Inflammatory macrophage treated with lipopolysaccharide for 1 hour (primary cell): ENCODE data around the gene CDC14A.
"Not testable (repeated sequence)": the region's sequence is repeated elsewhere in the genome, so short reads cannot be mapped to it uniquely, and the experiment has no call there.

Source experiments
- DNase-seq, 2 donors: peaks; one replicate each; pipeline ENCODE4 v3.0.0-alpha.2; 2020 to 2022

CDC14A gene

GRCh38 chr1:100352267-100353070 lies at the start of gene CDC14A:
CDC14A (plus strand) TSS chr1:100352506; CDS start chr1:100352955, 449 bp downstream.
- DNase-seq: peak; percentile 83 to 93

DNA sequence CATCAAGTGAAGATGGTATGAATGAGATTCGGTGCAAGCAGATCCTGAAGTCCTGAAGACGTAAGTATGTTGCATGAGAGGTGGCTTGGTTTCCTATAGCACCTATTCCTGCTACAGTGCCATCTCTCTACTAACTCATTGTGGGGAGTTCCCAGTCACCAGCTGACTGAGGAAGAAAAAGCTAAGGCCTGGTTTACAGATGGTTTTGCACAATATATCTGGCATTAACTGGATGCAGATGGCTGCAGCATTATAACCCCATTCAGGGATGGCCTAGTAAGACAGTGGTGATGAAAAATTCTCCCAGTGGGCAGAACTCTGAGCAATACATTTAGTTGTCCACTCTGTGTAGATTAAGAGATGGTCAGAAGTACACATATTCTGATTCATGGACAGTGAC lies 49.6 kb upstream of the CDC14A start:
- DNase-seq: no peak

GRCh38 chr1:100304227-100304626 lies 48.1 kb upstream of the CDC14A start:
- DNase-seq: no peak

- DNase-seq: no peak
Measured at GRCh38 chr1:100304921-100305320, 47.4 kb upstream of the CDC14A start.

- DNase-seq: no peak
Measured at GRCh38 chr1:100305954-100306353, 46.4 kb upstream of the CDC14A start.

- DNase-seq: peak in 1 of 2 donors; percentile 2
Measured at GRCh38 chr1:100306735-100307313, 45.5 kb upstream of the CDC14A start.

- DNase-seq: peak; percentile 33 to 48
Measured at GRCh38 chr1:100308777-100309176, 43.5 kb upstream of the CDC14A start.

DNA sequence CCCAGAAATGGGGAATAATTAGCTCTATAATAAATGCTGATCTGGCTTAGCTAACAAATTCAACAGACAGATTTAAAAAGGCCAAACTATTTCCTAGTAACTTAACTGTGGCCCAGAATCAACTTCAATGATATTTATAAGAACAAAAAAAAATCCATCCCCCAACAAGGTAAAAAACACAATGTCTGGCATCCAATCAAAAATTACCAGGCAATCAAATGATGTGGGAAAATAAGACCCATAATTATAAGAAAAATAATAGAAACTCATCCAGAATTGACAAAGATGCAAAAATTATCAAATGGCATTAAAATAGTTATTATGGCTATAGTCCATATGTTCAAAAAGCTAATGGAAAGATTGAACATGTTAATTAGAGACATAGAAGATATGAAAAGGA lies 42.4 kb upstream of the CDC14A start:
- DNase-seq: no peak

DNA sequence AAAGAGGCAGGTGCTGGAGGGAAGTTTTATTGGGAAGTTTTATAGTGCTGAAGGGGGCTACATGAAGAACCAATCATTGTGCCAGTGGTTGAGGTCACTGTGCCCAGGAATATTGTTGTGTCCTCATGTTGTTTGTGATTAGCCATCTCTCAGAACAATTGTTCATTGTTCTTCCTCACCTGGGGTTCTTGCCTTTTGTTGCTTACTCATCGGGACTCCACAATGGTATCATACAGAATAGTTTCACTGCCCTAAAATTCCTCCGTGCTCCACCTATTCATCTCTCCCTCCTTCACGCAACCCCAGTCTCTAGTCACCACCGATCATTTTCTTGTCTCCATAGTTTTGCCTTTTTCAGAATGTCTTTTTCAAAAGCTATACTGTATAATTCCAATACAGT lies 38.9 kb upstream of the CDC14A start:
- no peak for DNase-seq

GRCh38 chr1:100316622-100317021 lies 35.7 kb upstream of the CDC14A start:
- DNase-seq: no peak

GRCh38 chr1:100320311-100321099 lies 31.8 kb upstream of the CDC14A start:
- no peak for DNase-seq

GRCh38 chr1:100321100-100321493 lies 31.2 kb upstream of the CDC14A start:
- no peak for DNase-seq

- no peak for DNase-seq
Measured at GRCh38 chr1:100321506-100321905, 30.8 kb upstream of the CDC14A start.

- no peak for DNase-seq
Measured at GRCh38 chr1:100322436-100323211, 29.7 kb upstream of the CDC14A start.

GRCh38 chr1:100323419-100324106 lies 28.7 kb upstream of the CDC14A start:
- no peak for DNase-seq

DNA sequence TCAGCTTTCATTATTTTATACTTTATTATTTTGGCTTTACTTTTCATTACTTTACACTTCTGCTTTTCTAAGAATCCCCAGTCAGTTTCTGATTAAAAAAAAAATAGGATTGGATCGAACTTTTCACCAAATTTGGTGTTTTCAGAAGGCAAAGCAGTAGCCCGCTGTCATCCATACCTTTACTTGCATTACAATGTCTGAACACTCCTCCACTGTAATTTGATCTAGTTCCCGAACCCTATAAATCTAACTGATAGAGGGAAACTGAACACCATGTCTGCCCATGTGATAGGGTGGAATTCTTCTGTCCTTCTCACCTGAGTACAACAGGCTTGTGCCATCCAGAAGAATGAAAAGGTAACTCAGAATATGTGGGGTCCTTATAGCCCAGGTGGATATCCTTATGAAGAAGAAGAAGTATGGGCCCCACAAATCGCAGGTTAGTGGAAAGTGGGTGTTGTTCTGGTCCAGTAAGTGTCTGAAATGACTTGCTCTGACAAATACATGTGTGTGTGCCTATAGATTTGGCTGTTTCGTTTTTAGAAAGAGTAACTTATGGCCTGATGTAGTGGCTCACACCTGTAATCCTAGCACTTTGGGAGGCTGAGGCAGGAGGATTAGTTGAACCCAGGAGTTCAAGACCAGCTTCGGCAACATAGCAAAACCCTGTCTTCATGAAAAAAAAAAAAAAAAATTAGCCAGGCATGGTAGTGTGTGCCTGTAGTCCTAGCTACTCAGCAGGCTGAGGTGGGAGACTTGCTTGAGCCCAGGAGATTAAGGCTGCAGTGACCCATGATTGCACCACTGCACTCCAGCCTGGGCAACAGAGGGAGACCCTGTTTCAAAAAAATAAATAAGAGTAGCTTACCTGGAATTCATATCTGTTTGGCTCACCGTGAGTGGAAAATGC lies 26.6 kb upstream of the CDC14A start:
- no peak for DNase-seq

GRCh38 chr1:100326325-100326670 lies 26.0 kb upstream of the CDC14A start:
- not testable (repeated sequence) for DNase-seq

DNA sequence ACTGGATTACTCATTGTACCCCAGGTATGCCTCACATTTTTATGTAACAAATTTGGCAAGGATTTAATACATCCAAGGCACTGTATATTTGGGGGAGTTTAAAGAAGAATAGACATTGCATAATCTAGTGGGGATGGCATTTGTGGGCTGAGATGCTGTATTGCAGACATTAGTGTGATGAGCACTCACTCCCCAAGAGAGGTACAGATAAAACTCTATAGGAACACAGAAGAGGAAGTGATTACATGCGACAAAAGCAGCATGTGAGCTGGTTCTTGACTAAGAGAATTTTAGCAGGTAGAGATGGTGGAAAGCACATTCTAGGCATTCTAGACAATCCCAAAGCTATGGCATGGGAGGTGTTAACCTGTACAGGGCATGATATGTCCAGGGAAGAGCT lies 24.2 kb upstream of the CDC14A start:
- DNase-seq: no peak

DNA sequence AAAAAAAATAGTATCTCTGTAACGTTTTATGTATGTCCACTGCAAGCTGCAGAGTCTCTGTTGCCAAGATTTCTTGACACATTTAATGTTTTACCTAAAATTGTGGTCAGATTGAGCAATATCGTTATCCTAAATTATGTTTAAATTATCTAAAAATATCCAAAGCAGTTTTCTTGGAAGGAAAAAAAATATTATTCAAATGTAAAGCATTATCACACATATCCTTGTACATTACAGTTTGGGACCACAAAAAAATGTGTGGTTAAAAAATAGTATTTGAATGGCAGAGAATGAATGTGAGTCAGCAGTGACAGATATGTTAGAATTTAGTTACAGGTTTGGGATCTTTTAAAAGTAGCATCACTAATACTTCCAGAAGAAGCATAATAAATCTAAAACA lies 21.2 kb upstream of the CDC14A start:
- not testable (repeated sequence) for DNase-seq

DNA sequence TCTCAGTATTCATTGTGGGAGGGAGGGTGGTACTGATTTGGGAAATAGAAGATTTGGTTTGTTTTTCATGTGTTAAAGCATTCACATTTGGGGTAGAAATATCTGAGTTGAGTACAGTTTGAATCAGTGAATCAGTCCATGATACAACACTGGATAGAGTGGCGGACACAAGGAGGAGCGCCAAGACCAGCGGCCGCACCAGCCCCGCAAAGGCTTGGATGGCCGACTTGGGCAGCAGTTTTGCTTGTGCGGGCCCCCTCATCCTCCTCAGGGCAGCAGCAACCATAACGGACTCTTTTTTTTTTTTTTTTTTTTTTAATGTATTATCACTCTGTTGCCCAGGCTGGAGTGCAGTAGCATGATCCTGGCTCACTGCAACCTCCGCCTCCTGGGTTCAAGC lies 20.0 kb upstream of the CDC14A start:
- DNase-seq: no peak

DNA sequence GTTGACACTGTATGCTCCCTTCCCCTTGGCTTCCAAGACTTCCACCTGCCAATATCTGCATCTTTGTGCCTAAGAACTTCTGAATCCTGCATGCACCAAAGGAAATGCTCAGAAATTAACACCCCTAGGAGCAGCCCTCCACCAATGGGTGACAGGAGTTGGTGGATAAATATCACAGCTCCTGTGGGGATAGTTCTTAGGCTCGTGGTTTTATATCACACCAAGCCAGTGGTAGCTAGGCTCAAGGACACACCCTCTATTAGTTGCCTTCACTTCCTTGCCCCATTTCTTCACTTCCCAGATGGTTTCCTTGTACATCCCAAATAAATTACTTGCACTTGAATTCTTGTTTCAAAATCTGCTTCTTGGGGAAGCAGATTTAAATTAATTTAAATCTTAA lies 16.9 kb upstream of the CDC14A start:
- no peak for DNase-seq
